Progenitor cell of endocrine pancreas (in vitro differentiated cells): Measurements from ENCODE around the gene SH3GL2. TPM values are rescaled to one million over a fixed set of nuclear protein-coding genes. Genes with fewer than 3 reads are reported as not detected.

Source experiments
- DNase-seq: peaks from one replicate; pipeline ENCODE4 v3.0.0; 2021; ENCODE audit warnings: low spot score; ENCODE audit not compliant: unreplicated experiment
- H3K27ac Mint-ChIP-seq: 2 replicates; pipeline ENCODE4 v1.8.0; 2021; ENCODE audit warnings: mild to moderate bottlenecking, moderate library complexity, mixed read lengths
- H3K27me3 Mint-ChIP-seq: 2 replicates; pipeline ENCODE4 v1.8.0; 2021; ENCODE audit warnings: mixed read lengths
- H3K36me3 Mint-ChIP-seq: 2 replicates; pipeline ENCODE4 v1.8.0; 2022; ENCODE audit warnings: mixed read lengths; ENCODE audit not compliant: insufficient read depth
- H3K4me1 Mint-ChIP-seq: 2 replicates; pipeline ENCODE4 v1.8.0; 2021; ENCODE audit warnings: low read depth, mixed read lengths
- H3K4me3 Mint-ChIP-seq: 2 replicates; pipeline ENCODE4 v1.8.0; 2021; ENCODE audit warnings: low read depth, mild to moderate bottlenecking, moderate library complexity, mixed read lengths
- H3K9me3 Mint-ChIP-seq: 2 replicates; pipeline ENCODE4 v1.8.0; 2021; ENCODE audit warnings: low read depth, mixed read lengths
- total RNA-seq: library from RNA; stranded (reverse); gene quantifications from 2 replicates; pipeline ENCODE4 v1.2.1, GENCODE V29; 2021
- TF ChIP-seq, protein P1 (sequence below): fragments of 200-600 bp; sonication (generic); IDR thresholded peaks from one replicate; pipeline ENCODE4 v1.5.0; 2021; ENCODE audit warnings: antibody characterized with exemption, mild to moderate bottlenecking; ENCODE audit not compliant: unreplicated experiment

The SH3GL2 gene
- total RNA-seq, 1 donor from 2014 or later: 3.3 TPM

- Mint-ChIP-seq H3K27me3 (no peaks in the 10 kb centered on the region), H3K4me3 (no peak overlapping the region), H3K9me3 (no peaks in the 10 kb centered on the region), H3K36me3 (no peaks in the 10 kb centered on the region), H3K27ac (no peak overlapping the region), H3K4me1 (no peaks in the 10 kb centered on the region)
- TF ChIP-seq, protein P1, sequence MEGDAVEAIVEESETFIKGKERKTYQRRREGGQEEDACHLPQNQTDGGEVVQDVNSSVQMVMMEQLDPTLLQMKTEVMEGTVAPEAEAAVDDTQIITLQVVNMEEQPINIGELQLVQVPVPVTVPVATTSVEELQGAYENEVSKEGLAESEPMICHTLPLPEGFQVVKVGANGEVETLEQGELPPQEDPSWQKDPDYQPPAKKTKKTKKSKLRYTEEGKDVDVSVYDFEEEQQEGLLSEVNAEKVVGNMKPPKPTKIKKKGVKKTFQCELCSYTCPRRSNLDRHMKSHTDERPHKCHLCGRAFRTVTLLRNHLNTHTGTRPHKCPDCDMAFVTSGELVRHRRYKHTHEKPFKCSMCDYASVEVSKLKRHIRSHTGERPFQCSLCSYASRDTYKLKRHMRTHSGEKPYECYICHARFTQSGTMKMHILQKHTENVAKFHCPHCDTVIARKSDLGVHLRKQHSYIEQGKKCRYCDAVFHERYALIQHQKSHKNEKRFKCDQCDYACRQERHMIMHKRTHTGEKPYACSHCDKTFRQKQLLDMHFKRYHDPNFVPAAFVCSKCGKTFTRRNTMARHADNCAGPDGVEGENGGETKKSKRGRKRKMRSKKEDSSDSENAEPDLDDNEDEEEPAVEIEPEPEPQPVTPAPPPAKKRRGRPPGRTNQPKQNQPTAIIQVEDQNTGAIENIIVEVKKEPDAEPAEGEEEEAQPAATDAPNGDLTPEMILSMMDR: no peak
- no peak for DNase-seq
Observed at GRCh38 chr9:17660158-17660557, 81.3 kb downstream of the SH3GL2 start.

DNA sequence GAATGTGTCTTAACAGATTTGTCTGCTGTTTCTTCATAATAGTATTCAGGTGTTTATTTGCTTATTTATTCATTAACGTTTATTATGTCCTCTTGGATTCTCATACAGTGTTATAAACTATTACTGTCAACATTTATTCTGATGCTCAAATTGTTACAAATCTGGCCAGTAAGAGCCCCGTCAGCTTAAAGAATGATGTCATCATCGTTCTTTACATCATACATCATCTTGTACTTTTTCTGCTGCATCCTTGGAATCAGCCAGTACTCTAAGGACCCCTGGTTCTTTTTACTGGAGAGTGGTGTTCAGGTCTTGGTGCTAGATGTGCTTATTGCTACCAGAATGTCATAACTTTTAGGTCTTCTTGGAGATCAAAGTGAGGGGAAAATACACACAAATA lies 86.6 kb downstream of the SH3GL2 start:
- Mint-ChIP-seq H3K36me3 (no peaks in the 10 kb centered on the region), H3K4me3 (no peak overlapping the region), H3K27me3 (no peaks in the 10 kb centered on the region), H3K9me3 (no peaks in the 10 kb centered on the region), H3K4me1 (no peaks in the 10 kb centered on the region), H3K27ac (no peak overlapping the region)
- TF ChIP-seq, protein P1: no peak
- DNase-seq: no peak

DNA sequence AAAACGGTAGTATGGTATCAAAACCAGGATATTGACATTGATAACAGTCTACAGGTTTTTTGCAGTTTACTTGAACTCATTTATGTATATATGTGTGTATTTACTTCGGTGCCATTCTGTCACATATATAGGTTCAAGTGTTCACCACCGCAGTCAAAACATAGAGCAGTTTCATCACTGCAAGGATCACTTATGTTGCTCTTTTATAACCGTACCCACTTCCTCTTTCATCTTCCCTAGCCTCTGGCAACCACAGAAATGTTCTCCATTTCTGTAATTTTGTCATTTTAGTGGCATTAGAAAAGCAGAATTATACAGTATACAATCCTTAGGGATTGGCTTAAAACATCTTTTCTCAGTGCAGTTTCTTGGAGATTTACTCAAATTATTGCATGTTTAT lies 90.3 kb downstream of the SH3GL2 start:
- no peak overlapping the region for H3K4me3 Mint-ChIP-seq
- no peaks in the 10 kb centered on the region for H3K27me3 Mint-ChIP-seq
- H3K36me3 Mint-ChIP-seq: no peaks in the 10 kb centered on the region
- DNase-seq: no peak
- TF ChIP-seq, protein P1: no peak
- no peak overlapping the region for H3K27ac Mint-ChIP-seq
- H3K9me3 Mint-ChIP-seq: no peaks in the 10 kb centered on the region
- H3K4me1 Mint-ChIP-seq: peaks cover 9% of the 10 kb centered on the region

- no peak for DNase-seq
- no peak overlapping the region for H3K4me3 Mint-ChIP-seq
Observed at GRCh38 chr9:17682684-17683083, 103.8 kb downstream of the SH3GL2 start.

DNA sequence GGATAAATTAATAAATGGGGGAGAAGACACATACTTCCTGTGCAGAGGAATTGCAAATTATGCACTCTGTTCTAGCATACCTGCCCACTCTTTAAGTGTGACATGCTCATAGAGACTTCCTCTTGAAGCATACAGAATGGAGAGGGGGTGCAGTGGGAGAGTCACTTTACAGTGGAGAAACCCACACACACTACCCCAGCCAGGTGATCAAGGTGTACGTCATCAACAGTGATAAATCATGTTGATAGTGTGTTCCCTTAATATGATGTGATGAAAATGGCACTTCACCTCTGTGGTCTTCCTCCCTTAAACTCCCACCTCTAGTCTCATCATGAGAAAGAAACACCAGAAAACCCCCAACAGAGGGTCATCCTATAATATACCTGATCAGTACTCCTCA lies 110.0 kb downstream of the SH3GL2 start:
- no peaks in the 10 kb centered on the region for H3K4me1 Mint-ChIP-seq
- no peaks in the 10 kb centered on the region for H3K27me3 Mint-ChIP-seq
- TF ChIP-seq, protein P1: no peak
- peaks cover 5% of the 10 kb centered on the region for H3K9me3 Mint-ChIP-seq
- no peak overlapping the region for H3K27ac Mint-ChIP-seq
- DNase-seq: no peak
- H3K36me3 Mint-ChIP-seq: no peaks in the 10 kb centered on the region
- no peak overlapping the region for H3K4me3 Mint-ChIP-seq

More at GRCh38 chr9:17682684-17683083, 103.8 kb downstream of the SH3GL2 start:
- Mint-ChIP-seq H3K9me3 (peaks cover 6% of the 10 kb centered on the region), H3K27ac (no peak overlapping the region), H3K36me3 (no peaks in the 10 kb centered on the region), H3K4me1 (no peaks in the 10 kb centered on the region), H3K27me3 (no peaks in the 10 kb centered on the region)
- TF ChIP-seq, protein P1: no peak
